Endometrial microvascular endothelial cells (primary cell): ENCODE results near the gene UCHL1. TPM values are rescaled to one million over a fixed set of nuclear protein-coding genes. Genes with fewer than 3 reads are reported as not detected.

Experiments
- total RNA-seq: library from RNA; depleted of rRNA; stranded (reverse); fragments of >200 nt; gene quantifications from one replicate; pipeline ENCODE4 v1.2.3, GENCODE V29; 2015; ENCODE audit errors: inconsistent ontology term

UCHL1 gene
- total RNA-seq, 1 donor from 2014 or later: 340 TPM

Other genes with a start within 250 kb of the UCHL1 start
- 136 TPM for gene APBB2, start 42.4 kb upstream of the UCHL1 start, total RNA-seq